ENCODE data around the gene GSE1.

The GSE1 gene

DNA sequence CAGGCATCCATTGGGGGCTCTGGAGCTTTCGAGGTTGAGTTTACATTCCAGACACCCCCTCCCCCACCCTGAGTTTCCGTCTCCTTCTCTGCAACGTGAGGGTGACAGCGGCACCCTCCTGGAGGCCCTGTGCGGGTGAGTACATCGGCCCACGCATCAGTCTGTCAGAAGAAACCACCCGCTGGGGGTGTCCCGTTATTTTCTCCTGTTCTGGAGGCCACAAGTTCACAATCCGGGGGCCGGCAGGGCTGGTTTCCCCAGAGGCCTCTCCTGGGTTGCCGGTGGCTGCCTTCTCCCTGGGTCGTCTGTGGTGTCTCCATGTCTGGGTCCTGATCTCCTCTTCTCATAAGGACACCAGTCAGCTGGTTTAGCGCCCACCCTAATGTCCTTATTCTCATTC is 35.7 kb downstream of the GSE1 start:
- DNase-seq (ENCODE audit: low spot score), result no peak

DNA sequence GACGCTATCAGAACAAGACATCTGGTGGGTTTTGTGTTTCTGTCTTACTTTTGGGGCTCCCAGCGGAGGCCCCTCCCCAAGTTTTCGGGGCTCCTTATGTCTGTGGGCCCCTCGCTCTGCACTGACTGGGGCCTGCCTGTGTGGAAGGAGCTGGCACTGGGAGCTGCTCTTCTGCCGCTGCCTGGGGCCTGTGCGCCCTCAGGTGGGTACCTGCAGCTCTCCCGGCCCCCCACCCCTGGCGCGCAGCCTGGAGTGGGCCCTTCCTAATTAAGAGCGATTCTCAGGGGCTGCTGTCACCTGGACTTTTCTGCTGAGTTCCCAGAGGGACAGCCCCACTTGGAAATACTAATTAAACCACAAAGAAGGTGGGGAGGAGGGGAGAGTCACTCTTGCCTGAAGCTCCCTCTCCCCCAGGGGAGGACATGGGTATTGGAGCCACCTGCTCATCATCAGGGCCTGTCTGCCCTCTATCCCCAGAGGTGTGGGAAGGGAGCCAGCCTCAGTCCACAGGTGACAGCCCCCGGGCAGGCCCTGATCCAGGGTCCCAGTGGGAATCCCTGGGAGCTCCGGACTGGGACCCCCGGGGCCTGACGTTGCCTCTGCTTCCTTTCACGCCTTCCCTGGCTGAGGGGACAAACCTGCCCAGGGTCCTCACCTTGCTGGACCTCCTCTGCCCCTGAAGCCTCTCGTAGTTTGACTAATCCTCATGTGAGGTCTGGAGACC is 36.5 kb downstream of the GSE1 start:
- DNase-seq (ENCODE audit: low spot score), result no peak

DNA sequence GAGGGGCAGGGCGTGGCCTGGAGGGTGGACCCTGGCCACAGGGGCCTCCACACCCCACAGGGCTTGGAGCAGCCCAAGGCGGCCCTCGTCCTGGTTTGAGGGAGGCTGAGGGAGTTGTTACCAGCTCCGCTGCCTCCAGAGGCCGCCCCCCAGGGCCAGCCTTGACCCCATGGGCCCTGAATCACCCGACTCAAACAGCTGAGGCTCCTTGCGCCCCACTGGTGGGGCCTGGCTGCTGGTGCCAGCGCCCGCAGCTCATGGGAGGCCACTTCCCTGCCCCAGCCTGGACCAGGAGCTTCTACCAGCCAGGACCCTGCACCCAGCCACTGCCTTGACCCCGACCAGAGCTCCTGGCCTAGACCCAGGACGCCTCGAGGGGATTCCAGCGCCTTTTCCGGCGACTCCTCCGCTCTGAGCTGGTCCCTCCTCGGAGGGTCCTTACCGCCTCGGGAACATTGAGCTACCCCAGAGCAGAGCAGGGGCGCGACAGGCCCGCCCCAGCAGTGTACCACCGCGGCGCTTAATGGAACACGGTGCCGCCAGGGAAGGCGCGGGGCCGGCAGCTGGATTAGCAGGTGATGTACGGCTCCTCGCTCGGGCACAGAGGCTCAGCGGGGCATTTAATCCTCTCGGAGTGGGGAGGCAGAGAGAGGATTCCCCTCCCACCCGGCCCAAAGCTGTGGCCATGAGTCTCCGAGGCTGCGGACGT is 37.2 kb downstream of the GSE1 start:
- no peak for DNase-seq (ENCODE audit: low spot score)

DNA sequence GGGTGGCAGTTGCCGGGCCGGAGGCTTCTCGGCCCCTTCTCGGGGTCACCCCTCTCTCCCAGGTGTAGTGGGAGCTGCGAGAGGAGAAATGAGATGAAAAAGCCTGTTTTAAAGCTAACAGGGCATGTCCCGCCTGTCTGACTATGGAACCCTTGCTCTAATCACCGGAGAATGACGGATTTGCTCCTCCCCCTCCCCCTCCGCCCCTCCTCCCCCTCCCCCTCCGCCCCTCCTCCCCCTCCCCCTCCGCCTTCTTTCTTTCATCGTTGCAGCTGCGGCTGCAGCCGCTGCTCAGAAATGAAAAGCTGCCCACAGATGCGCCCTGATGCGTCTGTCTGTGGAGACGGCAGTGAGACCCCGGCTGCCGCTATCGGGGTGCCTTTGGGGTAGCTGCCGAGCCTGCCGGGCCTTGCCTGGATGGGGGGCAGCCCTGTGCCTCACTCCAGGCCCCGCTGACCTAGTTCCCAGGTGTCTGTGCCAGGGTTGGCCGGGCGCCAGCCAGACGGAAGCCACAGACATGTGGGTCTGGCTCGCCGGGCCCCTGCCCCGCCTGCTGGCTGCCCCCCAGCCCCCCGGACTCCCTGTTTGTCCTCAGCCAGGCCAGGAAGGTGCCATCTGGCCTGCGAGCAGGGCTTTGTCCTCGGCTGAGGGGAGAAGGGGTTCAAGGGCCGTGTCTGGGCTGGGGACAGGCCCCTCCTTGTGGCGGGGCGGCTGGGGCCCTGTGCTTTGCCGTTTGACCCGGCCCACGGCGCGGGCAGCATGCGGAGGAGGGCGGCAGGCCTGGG is 37.9 kb downstream of the GSE1 start:
- DNase-seq (ENCODE audit: low spot score), result no peak

DNA sequence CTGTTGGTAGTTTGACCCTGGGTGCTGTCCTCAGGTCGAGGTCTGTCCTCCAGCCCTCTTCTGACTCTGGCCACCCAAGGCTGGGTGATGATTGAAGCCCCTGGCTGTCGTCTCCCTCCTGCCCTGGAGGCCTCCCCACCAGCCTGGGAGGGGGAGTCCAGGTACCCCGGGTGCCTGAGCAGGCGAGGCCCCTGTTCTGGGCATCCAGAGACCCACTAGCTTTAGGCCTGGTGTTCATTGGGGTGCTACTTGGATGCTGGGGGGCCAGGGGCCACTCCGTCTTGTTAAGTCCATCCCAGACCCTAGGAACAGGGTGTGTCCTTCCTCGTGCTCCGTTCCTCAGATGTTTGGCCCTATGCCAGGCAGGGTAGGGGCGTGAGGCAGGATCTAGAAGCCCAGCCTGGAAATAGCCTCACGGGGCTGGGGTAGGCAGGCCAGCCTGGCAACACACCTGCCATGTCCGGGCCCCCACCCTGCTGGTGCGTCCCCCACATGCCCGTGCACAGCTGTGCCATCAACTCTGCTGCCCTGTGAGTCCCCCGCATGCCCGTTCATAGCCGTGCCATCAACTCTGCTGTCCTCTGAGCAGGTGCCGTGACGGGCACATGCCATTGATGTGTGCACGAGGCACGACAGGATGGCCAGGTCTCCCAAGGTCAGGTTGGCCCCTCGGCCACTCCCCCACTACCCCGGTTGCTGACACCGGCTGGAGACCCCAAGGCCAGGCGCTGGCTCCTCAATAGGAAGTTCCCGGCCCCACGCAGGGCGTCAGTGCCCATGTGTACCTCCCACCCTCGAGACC is 38.7 kb downstream of the GSE1 start:
- no peak for DNase-seq (ENCODE audit: low spot score)

DNA sequence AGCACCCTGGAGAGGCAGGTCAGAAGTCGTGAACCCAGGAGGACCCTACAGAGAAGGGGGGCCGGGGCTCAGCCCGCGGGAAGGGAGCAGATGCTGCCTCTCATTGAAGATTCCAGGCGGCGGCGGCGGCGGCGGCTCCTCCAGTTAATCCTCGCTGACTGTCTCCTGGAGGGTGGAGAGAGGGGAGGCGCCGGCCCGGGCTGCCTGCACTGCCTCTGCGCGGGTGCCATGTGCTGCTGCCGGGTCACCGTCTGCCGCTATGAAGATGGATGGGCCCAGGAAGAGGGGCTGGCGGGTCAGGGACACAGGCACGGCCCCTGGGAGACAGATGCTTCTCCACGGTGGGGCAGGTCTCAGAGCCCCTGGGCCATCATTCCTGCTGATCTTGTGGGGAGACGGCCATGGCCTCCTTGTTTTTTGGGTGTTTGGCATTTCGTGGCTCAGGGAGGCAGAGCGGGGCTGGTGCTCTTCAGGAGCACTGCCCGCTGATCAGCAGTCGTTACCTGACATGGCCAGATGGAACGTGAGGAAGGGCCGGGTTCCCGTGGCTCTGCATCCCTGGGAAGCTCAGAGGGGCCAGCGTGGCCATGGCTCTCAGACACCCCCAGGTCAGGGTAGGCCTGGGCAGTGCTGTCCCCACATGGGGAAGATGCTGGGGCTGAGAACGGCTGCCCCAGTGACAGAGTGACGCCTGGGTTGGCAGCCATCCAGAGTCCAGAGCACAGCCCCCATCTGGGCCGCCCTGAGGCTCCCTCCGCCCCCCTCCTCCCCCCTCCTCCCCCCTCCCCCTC is 39.5 kb downstream of the GSE1 start:
- peak; percentile 86 for DNase-seq (ENCODE audit: low spot score)

DNA sequence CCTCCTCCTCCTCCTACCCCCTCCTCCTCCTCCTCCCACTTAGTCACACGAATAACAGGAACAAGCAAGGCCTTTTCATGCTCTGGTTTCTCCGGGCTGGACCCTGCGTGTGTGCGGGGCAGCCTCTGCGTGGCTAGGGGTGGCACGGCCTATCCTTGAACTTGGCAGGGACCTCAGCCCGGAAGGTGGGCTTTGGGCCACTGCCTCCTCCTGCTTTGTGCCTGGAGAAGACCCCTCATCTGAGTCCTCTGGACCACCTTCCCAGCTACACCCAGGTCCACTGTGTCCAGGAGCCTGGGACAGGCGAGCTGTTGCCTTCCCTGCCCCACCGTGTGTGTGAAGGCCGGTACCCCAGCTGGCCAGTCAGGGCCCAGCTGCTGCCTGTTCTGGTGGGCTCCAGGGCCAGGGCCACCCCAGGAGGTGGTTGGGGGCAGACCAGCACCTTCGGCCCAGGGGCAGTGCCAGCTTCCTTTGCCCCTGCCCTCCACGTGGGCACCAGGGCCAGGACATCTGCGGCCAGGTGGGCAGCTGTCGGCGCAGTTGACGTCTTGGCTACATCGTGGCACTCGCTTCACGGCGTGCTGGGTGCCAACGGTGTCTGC is 40.3 kb downstream of the GSE1 start:
- DNase-seq (ENCODE audit: low spot score), result peak; percentile 49

DNA sequence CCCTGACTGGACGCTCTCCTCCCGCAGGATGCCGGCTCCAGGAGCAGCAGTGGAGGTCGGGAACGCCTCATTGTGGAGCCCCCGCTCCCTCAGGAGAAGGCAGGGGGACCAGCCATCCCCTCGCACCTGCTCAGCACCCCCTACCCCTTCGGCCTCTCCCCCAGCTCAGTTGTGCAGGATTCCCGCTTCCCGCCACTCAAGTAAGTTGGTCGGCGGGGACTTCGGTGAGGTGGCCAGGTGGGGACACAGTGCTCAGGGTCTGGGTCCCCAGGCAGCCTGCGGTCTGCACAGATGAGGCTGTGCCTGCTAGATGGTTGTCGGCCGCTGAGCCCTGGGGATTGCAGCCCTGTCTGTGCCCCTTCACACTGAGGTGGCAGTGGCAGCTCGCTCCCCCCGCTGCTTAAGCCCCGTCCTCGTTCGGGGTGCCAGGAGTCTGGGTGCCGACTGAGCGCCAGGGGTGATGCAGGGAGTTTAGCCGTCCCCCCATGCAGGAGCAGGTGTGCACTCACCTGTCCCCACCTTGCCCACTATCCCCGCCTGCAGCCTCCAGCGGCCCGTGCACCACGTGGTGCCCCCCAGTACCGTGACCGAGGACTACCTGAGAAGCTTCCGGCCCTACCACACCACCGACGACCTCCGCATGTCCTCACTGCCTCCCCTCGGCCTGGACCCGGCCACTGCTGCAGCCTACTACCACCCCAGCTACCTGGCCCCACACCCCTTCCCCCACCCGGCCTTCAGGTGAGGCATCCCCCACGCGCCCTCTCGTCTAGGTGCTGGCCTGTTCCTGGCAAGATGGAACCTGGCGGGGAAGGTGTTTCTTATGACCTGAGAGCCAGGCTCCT is 41.4 kb downstream of the GSE1 start:
- DNase-seq (ENCODE audit: low spot score), result no peak

DNA sequence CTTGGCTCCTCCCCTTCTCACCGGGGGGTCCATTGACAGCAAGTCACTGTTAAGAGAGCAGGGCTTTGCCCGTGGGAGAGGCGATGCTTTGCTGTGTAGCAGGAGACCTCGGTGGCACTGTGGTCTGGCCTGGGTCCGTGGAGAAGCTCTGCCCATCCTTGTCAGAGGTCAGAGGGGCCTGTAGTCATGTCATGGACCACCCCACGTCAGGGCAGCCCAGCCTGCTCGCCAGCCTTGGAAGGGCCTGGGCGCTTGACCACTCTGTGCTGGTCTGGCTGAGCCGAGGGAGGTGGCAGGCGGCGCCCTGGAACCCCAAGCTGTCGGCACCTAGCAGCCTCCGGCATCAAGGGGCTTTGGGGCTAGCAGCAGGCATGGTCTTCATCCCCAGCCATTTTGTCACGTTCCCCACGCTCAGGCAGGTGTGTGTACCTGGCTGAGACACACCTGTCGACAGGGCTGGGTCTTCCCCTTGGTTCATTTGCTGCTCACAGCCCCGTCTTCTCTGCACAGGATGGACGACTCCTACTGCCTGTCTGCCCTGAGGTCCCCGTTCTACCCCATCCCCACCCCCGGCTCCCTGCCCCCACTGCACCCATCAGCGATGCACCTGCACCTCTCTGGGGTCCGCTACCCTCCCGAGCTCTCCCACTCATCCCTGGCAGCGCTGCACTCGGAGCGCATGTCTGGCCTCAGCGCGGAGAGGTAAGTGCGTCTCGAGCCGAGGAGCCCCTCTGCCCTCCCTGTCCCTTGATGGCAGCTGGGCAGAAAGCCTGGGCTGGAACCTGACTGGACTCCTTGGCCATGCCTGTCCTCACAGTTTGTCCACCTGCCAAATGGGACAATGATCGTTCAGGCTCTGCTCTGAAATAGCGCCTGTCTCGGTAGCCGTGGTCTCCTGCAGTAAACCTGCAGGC is 42.4 kb downstream of the GSE1 start:
- no peak for DNase-seq (ENCODE audit: low spot score)

DNA sequence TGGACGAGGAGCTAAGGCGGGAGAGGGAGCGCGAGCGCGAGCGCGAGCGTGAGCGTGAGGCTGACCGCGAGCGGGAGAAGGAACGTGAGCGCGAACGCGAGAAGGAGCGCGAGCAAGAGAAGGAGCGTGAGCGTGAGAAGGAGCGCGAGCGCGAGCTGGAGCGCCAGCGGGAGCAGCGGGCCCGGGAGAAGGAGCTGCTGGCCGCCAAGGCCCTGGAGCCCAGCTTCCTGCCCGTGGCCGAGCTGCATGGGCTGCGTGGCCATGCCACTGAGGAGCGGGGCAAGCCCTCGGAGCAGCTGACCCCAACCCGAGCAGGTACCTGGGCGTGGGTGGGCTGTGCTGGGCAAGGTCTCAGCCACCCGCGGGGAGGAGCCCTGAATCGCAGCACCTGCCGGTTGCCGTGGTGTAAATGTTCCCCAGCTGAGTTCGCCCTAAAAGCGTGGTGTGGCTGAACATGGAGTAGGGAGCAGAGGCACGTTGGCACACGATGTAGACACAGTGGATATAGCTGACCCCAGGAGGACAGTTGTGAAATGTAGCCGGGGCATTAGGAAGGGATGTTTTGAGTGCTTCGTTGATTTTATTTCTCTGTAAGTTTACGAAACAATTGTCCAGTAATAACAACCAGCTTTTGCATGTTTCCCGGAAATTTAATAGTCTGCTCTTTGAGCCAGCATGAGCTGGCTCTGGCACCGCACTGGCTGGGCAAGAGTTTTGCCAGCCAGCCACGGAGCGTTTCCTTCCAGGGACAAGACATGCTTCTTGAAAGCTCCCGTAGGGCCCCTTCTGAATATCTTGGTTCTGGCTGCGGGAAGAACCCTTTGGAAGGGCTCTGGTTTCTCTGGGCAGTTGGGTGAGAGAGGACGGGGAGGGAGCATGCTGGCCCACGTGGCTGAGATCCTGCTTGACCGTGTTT is 43.5 kb downstream of the GSE1 start:
- DNase-seq (ENCODE audit: low spot score), result no peak

DNA sequence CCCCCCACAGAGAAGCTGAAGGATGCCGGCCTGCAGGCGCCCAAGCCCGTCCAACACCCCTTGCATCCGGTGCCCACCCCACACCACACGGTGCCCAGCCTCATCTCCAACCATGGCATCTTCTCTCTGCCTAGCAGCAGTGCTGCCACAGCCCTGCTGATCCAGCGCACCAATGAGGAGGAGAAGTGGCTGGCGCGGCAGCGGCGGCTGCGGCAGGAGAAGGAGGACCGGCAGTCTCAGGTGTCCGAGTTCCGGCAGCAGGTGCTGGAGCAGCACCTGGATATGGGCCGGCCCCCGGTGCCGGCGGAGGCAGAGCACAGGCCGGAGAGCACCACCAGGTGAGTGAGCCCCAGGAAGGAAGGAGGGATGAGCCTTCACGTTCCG is 44.1 kb downstream of the GSE1 start:
- DNase-seq (ENCODE audit: low spot score), result no peak

DNA sequence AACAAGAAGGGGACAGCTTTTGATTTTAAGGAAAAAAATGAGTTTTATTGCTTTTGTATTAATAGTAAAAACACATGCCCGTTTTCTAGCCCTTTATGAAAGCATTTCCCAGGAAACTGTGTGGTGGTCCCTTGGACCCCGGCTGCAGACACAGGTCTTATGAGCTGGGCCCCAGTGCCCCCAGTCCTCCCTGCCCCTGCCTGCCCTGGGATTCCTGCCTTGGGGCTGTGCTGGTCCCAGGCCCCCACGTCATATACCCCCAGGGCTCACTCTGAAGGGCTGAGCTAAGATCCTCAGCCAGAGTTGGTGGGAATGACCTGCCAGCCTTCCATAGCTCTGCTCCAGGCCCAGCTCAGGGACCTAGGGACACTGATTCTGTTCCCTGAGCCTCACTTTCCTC is 44.9 kb downstream of the GSE1 start:
- no peak for DNase-seq (ENCODE audit: low spot score)

DNA sequence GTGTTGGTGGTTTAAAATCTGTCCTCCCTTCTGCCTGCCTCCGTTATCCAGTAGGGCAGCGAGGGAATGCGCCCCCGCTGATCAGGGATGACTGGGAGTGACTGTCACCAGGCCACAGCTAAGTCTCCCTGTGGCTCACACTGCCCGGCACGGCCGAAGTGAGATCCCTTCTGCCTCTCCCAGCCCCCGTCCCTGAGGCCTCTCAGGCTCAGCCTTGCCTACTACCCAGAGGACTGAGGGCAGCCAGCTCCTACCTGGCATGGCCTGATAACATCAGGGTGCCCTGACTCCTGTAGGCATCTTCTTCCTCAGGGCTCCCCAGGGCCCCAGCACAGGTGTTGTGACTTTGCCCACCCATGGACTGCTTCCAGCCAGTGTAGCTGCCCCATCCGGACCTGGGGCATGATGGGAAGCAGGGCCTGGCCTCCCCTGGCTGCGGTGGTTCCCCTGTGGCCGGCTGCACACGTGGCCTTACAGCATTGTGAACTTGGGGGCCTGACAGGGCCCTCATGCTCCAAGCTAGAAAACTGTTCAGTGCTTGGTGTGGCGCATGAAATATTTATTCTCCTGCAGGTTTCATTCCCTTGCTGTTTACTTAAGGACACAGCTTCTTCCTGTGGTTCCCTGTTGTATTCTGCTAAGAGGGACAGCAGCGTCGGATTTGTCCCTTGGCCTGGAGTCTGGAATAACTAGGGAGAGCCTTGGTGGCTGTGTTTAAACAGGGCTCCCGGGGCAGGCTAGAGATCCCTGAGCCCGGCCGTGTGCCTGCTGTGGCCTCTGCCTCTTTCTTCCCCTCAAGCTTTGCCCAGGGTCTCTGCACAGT is 45.6 kb downstream of the GSE1 start:
- DNase-seq (ENCODE audit: low spot score), result no peak

DNA sequence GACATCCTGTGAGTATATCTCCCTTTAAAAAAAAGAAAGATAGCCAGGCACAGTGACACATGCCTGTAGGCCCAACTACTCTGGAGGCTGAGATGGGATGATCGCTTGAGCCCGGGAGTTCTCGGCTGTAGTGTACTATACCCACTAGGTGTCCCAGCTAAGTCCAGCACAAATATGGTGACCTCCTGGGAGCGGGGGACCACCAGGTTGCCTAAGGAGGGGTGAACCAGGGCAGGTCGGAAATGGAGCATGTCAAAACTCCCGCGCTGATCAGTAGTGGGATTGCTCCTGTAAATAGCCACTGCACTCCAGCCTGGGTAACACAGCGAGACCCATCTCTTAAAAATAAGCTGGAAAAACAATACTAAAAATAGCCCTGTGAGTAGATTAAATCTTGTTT is 46.2 kb downstream of the GSE1 start:
- DNase-seq (ENCODE audit: low spot score), result no peak

DNA sequence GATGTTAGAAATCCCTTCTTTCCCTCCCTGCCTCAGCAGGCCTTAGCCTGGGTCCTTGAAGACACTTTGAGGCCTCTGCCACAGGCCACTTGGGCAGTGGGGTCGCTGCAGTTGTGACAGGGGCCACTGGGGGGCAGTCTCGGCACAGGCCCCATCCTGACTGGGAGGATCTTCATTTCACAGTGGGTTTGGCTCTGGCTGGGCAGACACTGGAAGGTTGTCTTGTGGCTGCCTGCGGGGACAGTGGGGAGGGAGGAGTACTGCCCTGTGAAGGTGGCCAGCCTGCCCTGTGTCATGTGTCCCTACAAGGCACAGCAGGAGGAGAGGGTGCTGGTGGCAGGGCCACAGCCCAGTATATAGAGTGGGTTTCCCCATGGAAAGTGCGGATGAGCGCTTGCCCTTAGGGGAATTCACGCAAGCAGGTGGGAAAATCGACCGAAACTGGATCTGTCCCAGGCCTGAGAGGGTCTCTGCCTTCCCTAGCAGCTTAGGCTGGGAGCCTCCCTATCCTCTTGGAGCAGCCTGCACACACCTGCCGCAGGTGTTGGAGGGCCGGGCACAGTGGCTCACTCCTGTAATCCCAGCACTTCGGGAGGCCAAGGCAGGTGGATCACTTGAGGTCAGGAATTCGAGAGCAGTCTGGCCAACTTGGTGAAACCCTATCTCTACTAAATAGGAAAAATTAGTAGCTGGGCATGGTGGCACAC is 46.8 kb downstream of the GSE1 start:
- peak; percentile 91 for DNase-seq (ENCODE audit: low spot score)
